HG02884 (cell line): ENCODE results near the gene MAFG.

ENCODE experiments used
- ATAC-seq: cut with Tn5 transposase; IDR thresholded peaks from one replicate; pipeline ENCODE4 v1.9.1; 2021; ENCODE audit warnings: mild to moderate bottlenecking, moderate library complexity; ENCODE audit not compliant: unreplicated experiment

Gene MAFG

GRCh38 chr17:81870131-81870980 is 57.2 kb downstream of the MAFG start:
- no peak for ATAC-seq

GRCh38 chr17:81869221-81870130 is 58.1 kb downstream of the MAFG start:
- no peak for ATAC-seq

GRCh38 chr17:81868674-81869220 is 58.8 kb downstream of the MAFG start:
- ATAC-seq, result no peak
